ENCODE results near the gene TMEM45B.

GRCh38 chr11:129836979-129837378 lies 21.3 kb downstream of the TMEM45B start:
- TF ChIP-seq CTCF (IDR thresholded peaks at IDR 0.05) (no peak), POLR2A (IDR thresholded peaks at IDR 0.05) (no peak)
